HG03159 (cell line): ENCODE data around the gene MTMR3.

Experiments
- ATAC-seq: cut with Tn5 transposase; IDR thresholded peaks from one replicate; pipeline ENCODE4 v1.9.1; 2021; ENCODE audit warnings: mild to moderate bottlenecking, moderate library complexity; ENCODE audit not compliant: unreplicated experiment

Gene MTMR3

GRCh38 chr22:29914165-29914564 is 31.2 kb downstream of the MTMR3 start:
- no peak for ATAC-seq

- ATAC-seq, result no peak
These were observed 32.1 kb downstream of the MTMR3 start for GRCh38 chr22:29914991-29915533.

GRCh38 chr22:29916007-29916544 is 33.1 kb downstream of the MTMR3 start:
- no peak for ATAC-seq

GRCh38 chr22:29917052-29917902 is 34.3 kb downstream of the MTMR3 start:
- ATAC-seq, result no peak

GRCh38 chr22:29925402-29925801 is 42.4 kb downstream of the MTMR3 start:
- no peak for ATAC-seq

- ATAC-seq, result no peak
These were observed 43.1 kb downstream of the MTMR3 start for GRCh38 chr22:29926057-29926456.

- ATAC-seq, result no peak
These were observed 49.2 kb downstream of the MTMR3 start for GRCh38 chr22:29932136-29932535.

GRCh38 chr22:29933619-29934018 is 50.6 kb downstream of the MTMR3 start:
- ATAC-seq, result no peak

- ATAC-seq, result no peak
These were observed 51.6 kb downstream of the MTMR3 start for GRCh38 chr22:29934596-29934995.

- no peak for ATAC-seq
These were observed 53.2 kb downstream of the MTMR3 start for GRCh38 chr22:29936186-29936585.

- no peak for ATAC-seq
These were observed 55.1 kb downstream of the MTMR3 start for GRCh38 chr22:29937940-29938693.

GRCh38 chr22:29940526-29940925 is 57.6 kb downstream of the MTMR3 start:
- ATAC-seq, result no peak

GRCh38 chr22:29944339-29944738 is 61.4 kb downstream of the MTMR3 start:
- no peak for ATAC-seq

- ATAC-seq, result no peak
These were observed 62.5 kb downstream of the MTMR3 start for GRCh38 chr22:29945435-29945834.

- no peak for ATAC-seq
These were observed 63.2 kb downstream of the MTMR3 start for GRCh38 chr22:29946220-29946619.

- ATAC-seq, result no peak
These were observed 64.7 kb downstream of the MTMR3 start for GRCh38 chr22:29947410-29948384.

- ATAC-seq, result no peak
These were observed 65.4 kb downstream of the MTMR3 start for GRCh38 chr22:29948385-29948769.

GRCh38 chr22:29949872-29950271 is 66.9 kb downstream of the MTMR3 start:
- ATAC-seq, result no peak

GRCh38 chr22:29951791-29952413 is 68.9 kb downstream of the MTMR3 start:
- no peak for ATAC-seq
